A204.1 (cell line): ENCODE results near the gene GPI.
"Not testable (repeated sequence)": the region's sequence is repeated elsewhere in the genome, so short reads cannot be mapped to it uniquely, and the experiment has no call there.

ENCODE experiments used
- FAIRE-seq: peaks from 2 replicates; lab custom pipeline; 2012; peaks lifted over from hg19 to GRCh38; lab: Jason Lieb, UNC

Gene GPI

DNA sequence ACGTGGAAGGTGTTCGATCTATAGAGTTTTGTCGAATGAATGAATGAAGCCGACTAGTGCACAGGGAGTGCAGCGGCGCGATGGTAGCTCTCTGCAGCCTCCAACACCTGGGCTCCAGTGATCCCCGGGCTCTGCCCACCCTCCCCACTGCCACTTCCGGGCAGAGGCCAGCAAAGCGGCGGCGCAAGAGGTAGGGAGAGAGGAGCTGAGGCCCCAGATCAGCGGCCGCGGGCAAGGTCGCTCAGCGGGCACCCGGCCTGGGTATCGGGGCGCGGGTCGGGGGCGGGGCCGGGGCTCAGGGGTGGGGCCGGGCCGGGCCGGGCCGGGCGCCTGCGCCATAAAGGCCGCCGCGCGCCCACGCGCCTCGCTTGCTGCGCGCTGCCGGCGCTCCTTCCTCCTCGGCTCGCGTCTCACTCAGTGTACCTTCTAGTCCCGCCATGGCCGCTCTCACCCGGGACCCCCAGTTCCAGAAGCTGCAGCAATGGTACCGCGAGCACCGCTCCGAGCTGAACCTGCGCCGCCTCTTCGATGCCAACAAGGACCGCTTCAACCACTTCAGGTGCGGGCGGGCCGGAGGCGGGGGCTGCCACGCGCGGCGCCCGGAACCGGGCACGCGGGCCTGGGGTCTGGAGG is at the start of gene GPI:
Gene GPI, plus strand, starts transcription at position 367 of the 633 bp plus-strand sequence. Its CDS starts 71 bp downstream, at position 438.
- FAIRE-seq = no peak

- no peak for FAIRE-seq
Observed at GRCh38 chr19:34316247-34316646, 48.7 kb upstream of the GPI start.

GRCh38 chr19:34316741-34317301 is 48.2 kb upstream of the GPI start:
- no peak for FAIRE-seq

DNA sequence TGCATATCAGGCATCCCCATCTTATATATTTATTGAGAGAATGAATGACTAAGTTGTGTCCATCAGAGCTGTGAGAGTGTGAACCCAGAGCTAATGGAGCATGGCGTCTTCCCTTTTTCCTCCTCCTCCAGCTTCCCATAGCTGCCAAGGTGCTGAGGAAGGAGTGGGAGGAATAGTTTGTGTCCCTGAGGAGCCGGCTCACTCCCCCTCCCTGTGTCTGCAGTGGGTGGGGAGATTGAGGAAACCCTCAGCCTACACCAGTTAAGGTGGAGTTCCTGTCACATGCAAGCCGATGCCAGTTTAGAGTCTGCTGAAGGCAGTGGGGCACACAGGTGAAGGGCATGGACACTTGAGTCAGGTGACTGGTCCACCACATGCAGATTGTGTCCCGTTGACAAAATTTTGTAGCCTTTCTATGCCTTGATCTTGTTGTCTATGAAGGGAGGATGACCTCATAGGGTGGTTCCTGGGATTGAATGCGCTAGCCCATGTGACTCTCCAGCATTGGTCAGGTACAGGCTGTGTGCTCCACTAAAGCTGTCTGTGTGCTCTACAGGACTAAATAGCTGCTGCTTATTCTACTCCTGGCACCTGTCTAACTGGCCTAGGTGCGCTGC is 47.6 kb upstream of the GPI start:
- no peak for FAIRE-seq

GRCh38 chr19:34319230-34319585 is 45.8 kb upstream of the GPI start:
- FAIRE-seq = no peak

DNA sequence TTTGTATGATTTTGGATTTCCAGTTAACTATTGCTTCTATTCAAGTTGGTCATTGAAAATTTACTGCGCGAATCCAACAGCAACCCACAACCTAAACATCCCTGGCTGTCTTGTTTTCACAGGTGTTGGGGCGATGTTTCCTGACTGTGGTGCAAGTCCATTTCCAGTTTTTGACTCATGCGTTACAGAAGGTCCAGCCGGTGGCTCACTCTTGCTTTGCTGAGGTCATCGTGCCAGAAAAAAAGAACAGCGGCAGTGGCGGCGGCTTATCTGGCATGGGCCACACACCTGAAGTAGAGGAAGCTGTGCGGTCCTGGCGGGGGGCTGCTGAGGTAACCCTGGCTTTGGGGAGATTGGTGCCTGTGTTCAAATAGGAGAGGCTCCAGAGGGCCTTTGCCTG is 45.2 kb upstream of the GPI start:
- no peak for FAIRE-seq

DNA sequence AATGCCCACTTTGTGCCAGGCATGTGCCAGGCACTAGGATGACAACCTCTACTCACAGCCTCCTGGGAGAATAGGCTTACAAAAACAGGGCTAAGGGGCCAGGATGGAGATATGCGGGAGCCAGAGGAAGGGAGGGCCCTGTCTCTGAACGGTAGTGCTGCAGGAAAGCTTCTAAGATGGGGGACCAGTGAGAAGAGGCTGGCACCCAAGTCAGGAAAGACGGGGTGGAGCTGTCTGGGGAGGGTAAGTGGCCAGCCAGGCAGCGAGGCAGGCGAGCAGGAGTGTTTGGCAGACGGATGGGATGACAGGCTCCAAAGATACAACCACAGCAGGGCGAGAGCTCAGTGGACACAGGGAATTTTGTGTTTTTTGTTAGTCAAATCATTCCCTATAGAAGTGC is 44.7 kb upstream of the GPI start:
- no peak for FAIRE-seq

GRCh38 chr19:34321735-34322134 is 43.3 kb upstream of the GPI start:
- FAIRE-seq = no peak

DNA sequence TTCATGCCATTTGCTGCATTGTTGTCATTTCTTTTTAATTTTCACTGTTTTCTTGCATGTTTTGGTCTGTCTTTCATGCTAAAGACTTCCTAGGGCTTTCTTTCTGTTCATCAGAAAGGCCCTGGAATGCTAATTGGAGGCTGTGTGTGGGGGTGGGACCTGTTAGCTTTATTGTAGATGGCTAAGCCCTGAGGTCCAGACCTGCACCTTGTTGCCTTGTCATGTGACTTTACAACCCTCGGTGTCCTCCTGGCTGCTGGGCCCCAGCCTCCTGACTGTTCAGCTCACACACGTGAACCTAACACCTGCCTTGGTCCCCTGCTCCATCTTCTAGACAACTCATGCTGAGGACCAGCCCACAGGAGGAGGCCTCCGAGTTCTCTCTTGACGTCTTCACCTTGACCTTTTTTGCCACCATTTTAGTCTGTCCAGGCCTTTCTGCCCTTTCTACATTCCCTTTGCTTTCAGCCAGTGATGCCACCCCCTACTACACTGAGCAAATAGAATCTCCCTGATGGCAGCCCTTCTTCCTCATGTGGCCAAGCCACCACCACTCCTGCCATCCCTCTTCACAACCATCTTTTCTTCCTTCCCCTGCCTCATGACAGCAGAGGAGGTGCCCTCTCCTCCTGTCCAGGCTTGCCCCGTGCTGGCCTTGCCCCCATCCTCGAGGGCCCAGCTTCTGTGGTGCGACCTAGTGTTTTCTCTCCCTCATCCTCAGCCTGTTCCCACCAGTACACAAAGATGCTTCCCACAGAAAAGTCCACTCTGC is 41.4 kb upstream of the GPI start:
- FAIRE-seq = no peak

DNA sequence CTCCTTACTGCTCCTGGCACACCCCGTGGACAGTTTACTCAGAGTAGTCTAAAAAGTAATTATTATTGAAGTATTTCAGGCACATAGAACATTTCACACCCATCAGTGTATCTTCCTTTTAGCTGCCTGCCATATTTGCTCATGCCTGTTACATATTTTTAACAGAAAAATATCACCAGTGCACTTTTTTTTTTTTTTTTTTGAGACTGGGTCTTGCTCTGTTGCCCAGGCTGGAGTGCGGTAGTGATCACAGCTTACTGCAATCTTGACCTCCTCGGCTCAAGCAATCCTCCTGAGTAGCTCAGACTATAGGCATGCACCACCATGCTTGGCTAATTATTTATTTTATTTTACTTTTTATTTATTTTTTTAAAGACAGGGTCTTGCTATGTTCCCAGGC is 40.7 kb upstream of the GPI start:
- no peak for FAIRE-seq

DNA sequence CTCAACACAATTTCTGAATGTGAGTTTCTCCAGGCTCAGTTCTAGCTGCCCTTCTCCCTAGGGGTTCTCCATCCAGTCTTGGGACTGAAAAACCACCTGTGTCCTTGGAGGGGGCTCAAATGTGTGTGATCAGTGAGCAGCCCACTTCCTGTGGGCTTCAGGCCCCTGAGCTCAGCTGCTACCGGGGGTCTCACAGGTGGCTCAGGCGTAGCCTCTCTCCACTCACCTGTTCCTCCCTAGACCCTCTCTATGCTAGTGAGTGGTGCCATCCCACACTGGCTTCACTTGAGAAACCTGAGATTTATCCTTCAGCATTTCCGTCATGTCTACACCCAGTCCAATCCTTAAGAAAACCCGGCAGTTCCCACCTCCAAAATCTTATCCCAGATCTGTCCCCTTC is 39.8 kb upstream of the GPI start:
- FAIRE-seq = no peak

DNA sequence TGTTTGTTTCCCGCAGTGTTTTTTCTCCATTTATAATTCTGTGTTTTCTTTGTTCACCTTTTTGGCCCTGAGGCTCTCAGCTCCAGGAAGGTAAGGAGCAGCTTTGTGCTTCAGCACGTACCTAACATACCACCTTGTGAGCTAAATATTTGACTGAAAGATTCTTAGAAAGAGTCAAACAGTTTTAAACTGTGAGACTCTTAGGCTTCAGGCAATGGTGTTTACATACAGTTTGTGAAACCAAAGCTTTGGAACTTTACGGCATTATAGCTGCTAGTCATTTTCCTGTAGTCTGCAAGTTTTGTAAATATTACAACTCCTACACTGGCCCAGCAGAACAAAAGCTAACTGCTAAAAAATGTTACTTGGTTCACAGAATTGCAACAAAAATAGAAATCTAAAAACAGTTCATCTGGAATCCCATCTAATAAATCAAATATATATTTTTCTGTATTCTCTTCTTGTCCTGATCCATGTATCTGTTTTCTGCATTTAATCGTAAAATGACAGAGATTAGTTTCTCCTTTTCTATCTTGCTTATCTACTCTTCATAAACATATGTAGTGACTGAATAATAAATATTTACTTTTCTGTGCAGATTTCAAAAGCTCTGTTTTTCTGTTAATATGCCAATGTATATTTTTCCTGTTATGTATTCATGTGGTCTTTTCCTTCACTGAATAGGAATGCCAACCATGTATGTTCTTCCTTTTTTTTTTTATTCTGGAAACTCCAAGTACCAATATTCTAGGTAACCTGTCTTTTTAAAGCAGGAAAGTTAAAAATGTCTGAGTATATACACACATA is 38.8 kb upstream of the GPI start:
- FAIRE-seq = no peak

GRCh38 chr19:34327851-34328250 is 37.1 kb upstream of the GPI start:
- FAIRE-seq = no peak

GRCh38 chr19:34328982-34329381 is 36.0 kb upstream of the GPI start:
- no peak for FAIRE-seq

DNA sequence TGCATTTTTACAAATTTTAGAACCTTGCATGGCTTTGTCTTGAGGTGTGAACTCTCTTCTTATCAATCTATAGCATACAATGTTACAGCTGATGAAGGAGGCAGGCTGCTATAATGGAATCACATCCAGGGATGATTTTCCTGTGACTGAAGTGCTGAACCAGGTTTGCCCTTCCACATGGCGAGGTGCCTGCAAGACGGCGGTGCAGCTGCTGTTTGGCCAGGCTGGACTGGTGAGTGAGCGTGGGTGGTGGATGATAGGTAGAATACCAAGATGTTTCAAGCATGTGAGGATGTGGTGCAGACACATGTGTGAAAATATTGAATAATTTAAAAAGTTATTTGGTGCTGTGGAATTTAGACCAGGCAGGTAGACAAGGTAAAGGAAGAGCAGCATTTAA is 34.9 kb upstream of the GPI start:
- FAIRE-seq = no peak

DNA sequence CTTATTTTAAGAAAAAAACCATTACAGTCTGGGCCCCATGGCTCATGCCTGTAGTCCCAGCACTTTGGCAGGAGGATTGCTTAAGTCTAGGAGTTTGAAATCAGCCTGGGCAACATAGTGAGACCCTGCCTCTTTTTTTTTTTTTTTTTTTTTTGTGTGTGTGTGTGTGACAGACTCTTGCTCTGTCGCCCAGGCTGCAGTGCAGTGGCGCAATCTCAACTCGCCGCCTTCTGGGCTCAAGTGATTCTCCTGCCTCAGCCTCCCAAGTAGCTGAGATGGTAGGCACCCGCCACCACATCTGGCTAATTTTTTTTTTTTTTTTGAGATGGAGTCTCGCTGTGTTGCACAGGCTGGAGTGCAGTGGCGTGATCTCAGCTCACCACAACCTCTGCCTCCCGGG is 34.4 kb upstream of the GPI start:
- FAIRE-seq = not testable (repeated sequence)

DNA sequence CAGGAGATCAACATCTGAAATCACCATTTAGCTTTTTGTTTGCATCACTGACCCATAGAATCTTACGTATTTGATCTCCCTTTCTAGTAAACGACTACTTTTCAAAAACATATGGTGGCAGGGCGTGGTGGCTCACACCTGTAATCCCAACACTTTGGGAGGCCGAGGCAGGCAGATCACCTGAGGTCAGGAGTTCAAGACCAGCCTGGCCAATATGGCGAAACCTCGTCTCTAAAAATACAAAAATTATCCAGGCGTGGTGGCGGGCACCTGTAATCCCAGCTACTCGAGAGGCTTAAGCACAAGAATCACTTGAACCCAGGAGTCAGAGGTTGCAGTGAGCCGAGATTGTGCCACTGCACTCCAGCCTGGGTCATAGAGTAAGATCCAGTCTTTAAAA is 33.4 kb upstream of the GPI start:
- not testable (repeated sequence) for FAIRE-seq

GRCh38 chr19:34332027-34332760 is 32.8 kb upstream of the GPI start:
- FAIRE-seq = no peak

- FAIRE-seq = no peak
Observed at GRCh38 chr19:34335914-34336313, 29.1 kb upstream of the GPI start.

GRCh38 chr19:34336781-34337271 is 28.2 kb upstream of the GPI start:
- peak; percentile 66 for FAIRE-seq

DNA sequence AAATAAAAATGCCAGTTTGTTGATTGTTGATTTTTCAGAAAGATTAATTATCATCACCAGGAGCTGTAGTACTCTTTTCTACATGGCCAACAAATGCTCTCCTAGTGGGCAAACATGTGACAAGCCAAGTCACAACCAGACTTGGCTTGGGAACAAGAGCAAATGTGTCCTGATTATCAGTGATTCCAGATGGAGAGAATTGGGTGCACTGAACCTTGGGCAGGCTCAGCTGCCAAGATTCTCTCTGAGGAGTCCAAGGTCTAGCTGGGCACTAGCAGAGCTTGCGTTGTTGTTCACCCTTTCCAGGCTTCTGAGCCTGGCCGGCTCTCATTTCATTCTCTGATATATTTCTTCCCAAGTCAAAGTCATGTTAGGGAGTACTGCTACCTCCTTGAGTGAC is 27.3 kb upstream of the GPI start:
- no peak for FAIRE-seq
